GM10248 (cell line): ENCODE measurements around the gene KATNB1.

ENCODE experiments used
- CTCF ChIA-PET: fragments of 300-600 bp; sonication (Branson Sonifier 250); formaldehyde crosslinking; extraction: SDS; loops from one replicate; lab custom pipeline; 2021; ENCODE audit warnings: antibody characterized with exemption; lab: Yijun Ruan, JAX
- POLR2A ChIA-PET: fragments of 350-650 bp; sonication (Branson Sonifier 250); formaldehyde crosslinking; extraction: SDS; loops from one replicate; lab custom pipeline; 2020; ENCODE audit warnings: antibody characterized with exemption; lab: Yijun Ruan, JAX
- DNase-seq: peaks from one replicate; pipeline ENCODE4 v3.0.0; 2012; ENCODE audit errors: extremely low spot score
- TF ChIP-seq, protein P1 (sequence below): IDR thresholded peaks from 2 replicates; pipeline ENCODE4 v1.5.1; 2012; ENCODE audit warnings: mild to moderate bottlenecking, low read depth; ENCODE audit errors: extremely low read depth, missing control alignments, control extremely low read depth

Gene KATNB1

GRCh38 chr16:57764341-57765159, 29.0 kb downstream of the KATNB1 start:
- CTCF ChIA-PET, result no interaction called here
- TF ChIP-seq, protein P1, sequence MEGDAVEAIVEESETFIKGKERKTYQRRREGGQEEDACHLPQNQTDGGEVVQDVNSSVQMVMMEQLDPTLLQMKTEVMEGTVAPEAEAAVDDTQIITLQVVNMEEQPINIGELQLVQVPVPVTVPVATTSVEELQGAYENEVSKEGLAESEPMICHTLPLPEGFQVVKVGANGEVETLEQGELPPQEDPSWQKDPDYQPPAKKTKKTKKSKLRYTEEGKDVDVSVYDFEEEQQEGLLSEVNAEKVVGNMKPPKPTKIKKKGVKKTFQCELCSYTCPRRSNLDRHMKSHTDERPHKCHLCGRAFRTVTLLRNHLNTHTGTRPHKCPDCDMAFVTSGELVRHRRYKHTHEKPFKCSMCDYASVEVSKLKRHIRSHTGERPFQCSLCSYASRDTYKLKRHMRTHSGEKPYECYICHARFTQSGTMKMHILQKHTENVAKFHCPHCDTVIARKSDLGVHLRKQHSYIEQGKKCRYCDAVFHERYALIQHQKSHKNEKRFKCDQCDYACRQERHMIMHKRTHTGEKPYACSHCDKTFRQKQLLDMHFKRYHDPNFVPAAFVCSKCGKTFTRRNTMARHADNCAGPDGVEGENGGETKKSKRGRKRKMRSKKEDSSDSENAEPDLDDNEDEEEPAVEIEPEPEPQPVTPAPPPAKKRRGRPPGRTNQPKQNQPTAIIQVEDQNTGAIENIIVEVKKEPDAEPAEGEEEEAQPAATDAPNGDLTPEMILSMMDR, result no peak
- POLR2A ChIA-PET, result no interaction called here
- DNase-seq, result peak; percentile 65

GRCh38 chr16:57765160-57765728, 29.7 kb downstream of the KATNB1 start:
- POLR2A ChIA-PET, result no interaction called here
- DNase-seq, result no peak
- TF ChIP-seq, protein P1, result no peak
- CTCF ChIA-PET, result no interaction called here

GRCh38 chr16:57766714-57767348, 31.3 kb downstream of the KATNB1 start:
- no peak for DNase-seq
- POLR2A ChIA-PET, result no interaction called here
- CTCF ChIA-PET, result interaction anchor here (1.1 to 1.5 kb wide), 4 partner anchors 9 to 349 kb away, joined by 3 to 4 read pairs (median 3); no protein-coding TSS in a partner anchor
- TF ChIP-seq, protein P1, result no peak

DNA sequence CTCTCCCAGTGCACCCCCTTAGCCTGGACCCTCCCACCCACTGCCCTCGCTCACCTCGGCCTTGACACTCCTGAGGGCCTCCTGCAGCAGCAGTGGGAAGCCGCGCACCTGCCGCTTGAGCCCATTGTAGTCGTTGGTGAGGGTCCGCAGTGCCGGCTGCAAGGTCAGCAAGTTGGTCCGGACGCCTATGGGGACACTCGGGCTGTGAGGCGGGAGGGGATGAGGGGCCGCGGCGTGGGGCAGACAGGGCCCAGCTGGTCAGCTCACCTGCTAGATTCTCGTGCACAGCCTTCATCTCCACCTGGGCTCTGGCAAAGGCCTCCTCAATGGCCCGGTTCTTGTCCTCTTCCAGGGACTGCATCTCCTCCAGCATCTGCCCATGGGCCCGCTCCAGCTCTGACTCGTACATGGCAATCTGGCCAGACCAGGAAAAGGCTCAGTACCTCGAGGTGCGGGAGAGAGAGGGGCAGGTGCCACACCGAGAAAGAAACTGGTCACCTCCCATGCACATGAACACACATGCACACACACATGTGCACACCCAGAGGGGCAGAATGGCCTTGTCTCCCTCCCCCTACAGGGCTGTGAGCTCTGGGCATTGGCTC, 34.1 kb downstream of the KATNB1 start:
- TF ChIP-seq, protein P1, result no peak
- ChIA-PET POLR2A (interaction anchor here (0.6 kb wide), 1 partner anchor 1128 kb away, joined by 4 read pairs; no protein-coding TSS in a partner anchor), CTCF (interaction anchor here (0.9 to 2.0 kb wide), 2 partner anchors 13 to 136 kb away, joined by 3 to 14 read pairs; no protein-coding TSS in a partner anchor)
- no peak for DNase-seq

DNA sequence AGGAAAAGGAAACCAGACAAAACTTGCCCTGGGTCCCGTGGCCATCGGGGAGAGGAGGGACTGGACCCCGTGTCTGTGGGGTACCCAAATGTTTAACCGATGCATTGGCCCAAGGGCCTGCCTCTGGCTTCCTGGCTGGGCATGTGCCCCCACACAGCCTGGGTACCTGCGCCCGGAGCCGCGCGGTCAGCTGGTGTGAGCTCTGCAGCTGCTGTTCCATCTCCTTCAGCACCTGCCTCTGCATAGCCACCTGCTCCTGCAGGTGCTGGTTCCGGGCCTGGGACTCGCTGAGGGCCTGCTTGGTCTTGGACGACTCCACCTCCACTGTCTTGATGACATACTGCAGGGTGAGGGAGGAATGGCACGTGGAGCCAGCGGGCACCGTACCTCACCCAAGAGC, 34.8 kb downstream of the KATNB1 start:
- TF ChIP-seq, protein P1, result no peak
- ChIA-PET CTCF (interaction anchor here (2.0 kb wide), 1 partner anchor 13 kb away, joined by 14 read pairs; no protein-coding TSS in a partner anchor), POLR2A (interaction anchor here (0.6 kb wide), 1 partner anchor 1127 kb away, joined by 4 read pairs; no protein-coding TSS in a partner anchor)
- DNase-seq, result no peak
